ENCODE results near the gene ZBTB20.

ZBTB20 gene

GRCh38 chr3:114452937-114453336 is 694.2 kb downstream of the ZBTB20 start:
- no peak for DNase-seq

GRCh38 chr3:114452256-114452655 is 694.8 kb downstream of the ZBTB20 start:
- DNase-seq: no peak

- DNase-seq: no peak
These were observed 695.5 kb downstream of the ZBTB20 start for GRCh38 chr3:114451561-114452018.

- DNase-seq: no peak
These were observed 696.0 kb downstream of the ZBTB20 start for GRCh38 chr3:114451051-114451451.

GRCh38 chr3:114450008-114450596 is 697.0 kb downstream of the ZBTB20 start:
- no peak for DNase-seq

GRCh38 chr3:114449271-114450007 is 697.6 kb downstream of the ZBTB20 start:
- DNase-seq: no peak

GRCh38 chr3:114447950-114448479 is 699.1 kb downstream of the ZBTB20 start:
- no peak for DNase-seq

GRCh38 chr3:114447545-114447944 is 699.5 kb downstream of the ZBTB20 start:
- no peak for DNase-seq

- no peak for DNase-seq
These were observed 700.5 kb downstream of the ZBTB20 start for GRCh38 chr3:114446600-114446999.

GRCh38 chr3:114445233-114445632 is 701.9 kb downstream of the ZBTB20 start:
- no peak for DNase-seq

- DNase-seq: no peak
These were observed 702.9 kb downstream of the ZBTB20 start for GRCh38 chr3:114444216-114444615.

- peak; percentile 54 for DNase-seq
These were observed 704.8 kb downstream of the ZBTB20 start for GRCh38 chr3:114442246-114442645.

- no peak for DNase-seq
These were observed 705.7 kb downstream of the ZBTB20 start for GRCh38 chr3:114441386-114441785.

- no peak for DNase-seq
These were observed 706.4 kb downstream of the ZBTB20 start for GRCh38 chr3:114440700-114441099.

GRCh38 chr3:114439284-114439683 is 707.8 kb downstream of the ZBTB20 start:
- no peak for DNase-seq

GRCh38 chr3:114437897-114438296 is 709.2 kb downstream of the ZBTB20 start:
- no peak for DNase-seq

- no peak for DNase-seq
These were observed 710.9 kb downstream of the ZBTB20 start for GRCh38 chr3:114436182-114436581.

GRCh38 chr3:114435386-114436115 is 711.5 kb downstream of the ZBTB20 start:
- no peak for DNase-seq

GRCh38 chr3:114432310-114432709 is 714.8 kb downstream of the ZBTB20 start:
- DNase-seq: no peak

GRCh38 chr3:114428044-114428595 is 719.0 kb downstream of the ZBTB20 start:
- DNase-seq: no peak

GRCh38 chr3:114427285-114428043 is 719.6 kb downstream of the ZBTB20 start:
- no peak for DNase-seq

GRCh38 chr3:114424337-114424736 is 722.8 kb downstream of the ZBTB20 start:
- DNase-seq: no peak

- DNase-seq: no peak
These were observed 725.9 kb downstream of the ZBTB20 start for GRCh38 chr3:114421204-114421603.
